ENCODE results near the gene APOBEC3G. TPM values are rescaled to one million over a fixed set of nuclear protein-coding genes. Genes with fewer than 3 reads are reported as not detected.

The APOBEC3G gene
- total RNA-seq, 1 donor from 2014 or later, result 6.0 TPM

DNA sequence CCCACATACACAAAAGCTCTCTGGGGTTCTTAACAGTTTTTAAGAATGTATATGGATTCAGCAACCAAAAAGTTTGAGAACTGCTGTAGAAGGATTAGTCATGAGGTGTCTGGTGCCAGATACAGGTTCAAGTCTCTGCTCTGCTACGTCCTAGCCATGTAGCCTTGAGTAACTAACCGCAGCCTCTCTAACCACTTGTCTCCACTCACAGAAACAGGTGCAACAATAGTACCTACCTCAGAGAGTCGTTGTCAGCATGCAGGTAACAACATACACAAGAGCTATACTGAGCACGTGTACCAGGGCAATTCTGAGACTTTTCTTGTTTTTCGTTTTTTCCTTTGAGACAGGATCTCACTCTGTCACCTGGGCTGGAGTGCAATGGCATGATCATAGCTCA is 48.5 kb downstream of the APOBEC3G start:
- DNase-seq, result no peak

DNA sequence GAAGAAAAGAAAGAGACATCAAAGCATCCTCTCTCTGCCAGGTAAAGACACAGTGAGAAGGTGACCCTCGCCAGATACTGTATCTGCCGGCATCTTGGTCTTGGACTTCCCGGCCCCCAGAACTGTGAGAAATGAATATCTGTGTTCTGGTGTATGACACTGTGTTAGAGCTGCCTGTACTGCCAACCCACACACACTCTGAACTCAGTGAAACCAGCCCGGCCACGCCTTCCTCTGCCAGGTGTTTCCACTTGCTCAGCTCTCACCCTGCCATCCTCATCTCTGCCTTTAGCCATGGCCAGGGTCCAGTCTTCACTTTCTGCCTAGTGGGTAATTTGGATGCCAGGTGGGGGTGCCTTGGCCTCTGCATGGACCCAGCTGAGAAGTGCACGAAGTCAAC is 51.4 kb downstream of the APOBEC3G start:
- DNase-seq, result no peak

DNA sequence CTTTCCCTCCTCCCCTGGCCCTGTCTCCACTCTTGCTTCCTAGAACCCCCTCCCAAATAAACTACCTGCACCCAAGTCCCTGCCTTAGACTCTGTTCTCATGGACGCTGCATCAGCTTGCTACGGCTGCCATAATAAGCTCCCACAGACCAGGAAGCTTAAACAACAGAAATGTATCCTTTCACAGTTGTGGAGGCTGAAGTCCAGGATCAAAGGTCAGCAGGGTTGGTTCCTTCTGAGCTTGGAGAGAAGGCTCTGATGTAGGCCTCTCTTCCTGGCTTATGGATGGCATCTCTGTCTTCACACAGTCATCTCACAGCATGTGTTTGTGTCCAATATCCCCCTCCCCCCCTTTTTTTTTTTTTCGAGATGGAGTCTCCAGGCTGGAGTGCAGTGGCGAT is 52.0 kb downstream of the APOBEC3G start:
- DNase-seq, result no peak

DNA sequence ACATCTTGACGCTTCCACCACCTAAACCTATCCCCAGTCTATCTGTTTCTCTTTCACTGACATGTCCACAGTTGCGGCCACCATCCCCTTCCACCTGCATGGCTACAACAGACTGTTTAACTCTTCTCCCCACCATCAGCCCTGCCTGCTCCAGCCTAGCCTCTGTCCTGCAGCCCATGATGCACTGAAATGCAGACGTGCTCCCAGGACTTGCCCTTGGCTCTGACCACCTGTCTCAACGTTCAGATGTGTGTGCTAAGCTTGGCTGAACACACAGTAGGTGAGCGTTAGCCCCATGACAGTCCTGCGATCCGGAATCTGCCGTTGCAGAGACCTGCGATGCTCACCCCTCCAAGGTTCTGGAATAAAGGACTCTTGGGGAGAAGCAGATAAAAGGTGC is 52.7 kb downstream of the APOBEC3G start:
- no peak for DNase-seq

DNA sequence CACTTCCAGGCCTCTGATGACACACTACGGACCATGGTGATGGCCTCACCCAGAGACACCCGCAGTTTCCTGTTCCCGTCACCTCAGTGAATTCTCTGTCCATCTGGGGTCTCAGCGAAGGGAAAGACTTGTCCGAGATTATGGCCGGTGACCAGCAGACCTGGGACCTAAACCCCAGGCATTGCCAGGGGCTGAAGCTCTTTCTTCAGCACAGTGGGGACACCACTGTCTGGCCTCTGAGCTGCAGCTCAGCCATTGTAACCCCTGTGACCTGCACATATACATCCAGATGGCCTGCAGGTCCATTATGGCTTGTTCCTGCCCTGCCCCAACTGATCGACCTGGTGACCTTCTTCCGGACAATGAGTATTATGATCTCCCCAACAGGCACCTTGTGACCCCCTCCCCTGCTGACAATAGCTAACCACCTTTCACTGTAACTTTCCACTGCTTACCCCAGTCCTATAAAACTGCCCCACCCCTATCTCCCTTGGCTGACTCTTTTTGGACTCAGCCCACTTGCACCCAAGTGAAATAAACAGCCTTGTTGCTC is 53.2 kb downstream of the APOBEC3G start:
- no peak for DNase-seq

DNA sequence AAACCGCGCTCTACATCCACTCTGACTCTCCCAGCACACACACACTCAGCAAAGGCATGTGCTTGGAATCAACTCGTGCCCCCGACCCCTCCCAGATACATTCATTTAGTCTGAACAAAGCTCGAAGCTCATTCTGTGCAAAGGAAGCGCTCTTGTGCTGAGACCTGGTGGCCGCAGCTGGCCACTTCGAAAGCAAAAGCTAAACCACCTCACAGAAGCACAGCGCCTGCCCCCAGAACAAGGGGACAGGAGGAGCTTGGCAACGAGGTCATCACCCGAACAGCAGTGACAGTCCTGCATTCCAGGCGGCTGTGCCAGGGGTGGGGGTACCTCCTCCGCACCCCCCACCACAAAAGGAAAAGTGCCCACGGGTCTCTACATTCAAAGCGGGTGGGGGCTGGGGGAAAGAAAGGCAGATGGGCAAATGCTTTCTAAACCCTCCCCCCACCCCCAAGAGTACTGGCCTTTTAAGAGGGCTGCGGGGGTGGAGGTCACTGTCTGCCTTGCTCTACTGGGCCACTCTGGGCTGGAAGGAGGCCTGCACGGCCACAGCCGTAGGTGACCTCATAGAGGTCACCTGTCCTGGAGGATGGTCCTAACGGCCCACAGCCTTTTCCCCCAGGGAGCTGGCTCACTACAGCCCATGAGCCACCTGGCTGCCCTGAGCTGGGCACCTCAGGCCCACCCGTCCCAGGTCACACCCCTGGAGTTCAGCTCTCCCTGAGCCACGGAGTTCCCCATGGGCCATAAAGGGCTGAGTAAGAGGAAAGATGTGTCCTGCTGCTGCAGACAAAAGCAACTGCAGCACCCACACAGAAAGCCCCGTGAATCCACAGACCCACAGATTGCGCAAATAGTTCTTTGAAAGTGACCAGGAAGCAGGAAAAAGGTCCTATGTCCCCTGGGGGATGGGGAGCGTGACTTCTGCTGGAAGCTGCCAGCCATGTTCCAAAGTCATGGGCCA is 54.1 kb downstream of the APOBEC3G start:
- no peak for DNase-seq

DNA sequence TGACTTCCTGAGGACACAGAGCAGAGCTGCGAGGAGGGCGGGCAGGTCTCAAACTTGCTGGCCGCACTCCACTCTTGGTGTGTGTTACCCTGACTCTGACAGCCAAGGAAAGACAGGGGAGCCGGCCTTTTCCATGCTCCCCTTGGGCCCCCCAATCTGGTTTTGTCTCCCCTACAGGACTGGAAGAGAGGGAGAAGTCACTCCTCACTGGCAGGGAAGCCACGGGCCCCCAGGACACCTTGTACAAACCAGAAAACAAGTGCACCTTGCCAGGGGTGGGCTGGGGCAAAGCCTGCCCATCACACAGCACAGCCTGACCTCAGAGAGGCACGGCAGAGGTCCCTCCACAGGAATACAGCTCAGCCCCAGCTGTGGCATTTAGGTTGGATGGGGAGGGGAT is 55.2 kb downstream of the APOBEC3G start:
- no peak for DNase-seq

DNA sequence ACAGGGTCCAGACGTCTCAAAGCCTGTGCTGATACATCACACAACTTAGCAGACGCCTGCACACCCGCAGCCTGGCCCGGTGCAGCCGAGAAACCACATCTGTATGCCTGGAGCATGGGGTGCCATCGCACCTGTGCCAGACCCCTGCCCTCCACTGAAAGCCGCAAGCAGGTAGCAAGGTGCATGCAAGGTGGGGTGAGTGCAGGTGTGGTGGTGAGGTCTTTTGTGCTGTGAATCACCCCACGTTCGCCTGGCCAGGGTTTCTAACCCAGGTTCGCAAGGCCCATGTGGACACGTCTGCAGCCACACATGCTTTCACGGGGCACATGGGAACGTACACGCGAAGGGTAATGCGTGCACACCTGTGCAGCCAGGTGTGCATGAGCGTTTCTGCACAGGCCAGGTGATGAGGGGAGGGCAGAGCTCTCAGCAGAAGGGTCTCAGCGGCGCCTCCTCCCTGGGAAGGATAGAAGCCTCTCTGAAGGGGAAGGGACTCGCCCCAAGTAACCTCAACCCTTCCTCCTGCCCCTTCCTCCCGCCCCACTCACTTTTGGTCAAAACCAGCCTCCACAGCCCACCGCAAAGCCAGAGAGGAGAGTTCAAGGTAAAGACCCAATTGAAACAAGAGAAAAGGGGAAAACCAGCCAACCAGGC is 55.9 kb downstream of the APOBEC3G start:
- DNase-seq, result no peak

DNA sequence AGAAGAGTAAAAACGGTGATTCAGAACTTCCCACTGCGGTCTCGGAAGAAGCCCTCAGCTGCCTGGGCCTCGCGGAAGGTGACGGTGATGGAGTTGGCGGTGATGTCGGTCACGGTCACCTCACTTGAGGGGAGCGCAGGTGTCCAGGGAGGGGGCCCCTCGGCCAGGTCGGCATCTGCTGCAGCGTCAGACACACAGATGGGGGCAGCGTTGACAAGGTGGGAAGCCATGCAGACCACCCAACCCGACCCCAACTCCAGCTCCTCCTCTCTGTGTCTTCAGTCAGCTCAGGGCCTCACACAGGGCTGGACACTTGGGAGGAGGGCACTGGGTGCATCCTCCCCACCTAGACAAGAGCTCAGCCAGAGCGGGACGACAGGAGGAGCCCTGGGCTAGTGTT is 56.8 kb downstream of the APOBEC3G start:
- DNase-seq, result no peak

DNA sequence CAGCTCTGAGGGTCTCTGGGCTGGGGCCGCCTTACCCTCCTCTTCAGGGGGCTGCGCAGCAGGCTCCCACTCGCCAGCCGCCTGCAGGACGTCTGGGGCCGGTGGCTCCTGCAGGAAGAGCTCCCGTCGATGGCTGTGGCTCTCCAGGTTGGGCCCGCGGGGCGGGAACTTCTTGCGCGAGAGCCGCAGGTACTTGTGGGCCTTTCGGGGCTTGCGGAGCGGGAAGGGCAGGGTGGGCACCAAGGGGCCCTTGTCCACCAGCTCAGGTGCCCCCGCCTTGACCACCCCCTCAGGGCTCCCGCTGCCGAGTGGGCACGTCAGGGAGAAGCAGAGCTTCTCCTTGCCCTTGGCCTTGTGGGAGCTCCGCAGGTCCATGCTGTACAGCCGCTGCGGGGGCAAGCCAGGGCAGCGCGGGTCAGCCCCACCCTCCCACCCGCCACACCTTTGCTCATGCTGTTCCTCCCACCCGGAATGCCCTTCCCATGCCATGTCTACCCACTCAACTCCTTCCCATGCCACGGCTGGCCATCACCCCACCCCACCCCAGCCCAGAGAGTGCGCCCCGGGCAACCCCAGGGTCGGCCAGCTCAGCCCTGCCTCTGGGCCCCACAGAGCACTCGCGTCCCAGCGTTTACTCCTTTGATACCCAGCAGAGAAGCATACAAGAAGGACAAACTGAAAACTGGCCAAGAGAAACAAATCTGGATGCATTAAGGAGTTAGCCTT is 57.5 kb downstream of the APOBEC3G start:
- DNase-seq, result no peak

DNA sequence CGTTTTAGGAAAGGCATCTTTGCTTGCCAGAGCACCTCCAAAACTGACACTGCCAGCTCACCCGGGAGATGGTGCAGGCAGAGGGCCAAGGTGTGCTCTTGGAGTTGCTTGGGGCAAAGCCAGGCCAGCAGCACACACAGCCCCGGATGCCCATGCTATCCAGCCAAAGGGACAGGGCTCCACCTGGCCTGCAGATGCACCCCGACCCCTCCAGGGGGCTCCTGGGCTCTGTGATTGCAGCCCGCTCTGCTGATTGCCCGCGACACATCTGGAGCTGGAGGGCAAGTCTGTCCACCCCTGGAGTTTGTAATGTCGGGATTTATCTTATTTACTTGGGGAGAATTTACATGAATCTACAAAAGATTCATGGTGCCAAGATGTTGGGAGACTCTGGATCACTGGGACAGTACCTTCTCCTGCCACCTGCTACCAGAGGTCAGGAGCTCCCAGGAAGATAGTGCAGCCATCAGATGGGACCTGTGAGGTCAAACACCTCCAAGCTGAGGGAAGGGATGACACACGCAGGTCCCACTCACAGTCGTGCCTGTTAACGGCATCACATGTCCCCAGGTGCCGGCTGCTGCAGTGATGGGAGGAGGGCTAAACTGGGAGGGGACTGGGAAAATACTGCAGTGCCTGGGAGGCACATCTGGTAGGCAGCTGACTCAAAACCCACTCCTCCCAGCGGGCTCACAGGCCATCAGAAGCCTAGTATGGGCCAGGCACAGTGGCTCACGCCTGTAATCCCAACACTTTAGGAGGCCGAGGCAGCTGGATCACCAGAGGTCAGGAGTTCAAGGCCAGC is 58.2 kb downstream of the APOBEC3G start:
- DNase-seq, result peak; percentile 74

DNA sequence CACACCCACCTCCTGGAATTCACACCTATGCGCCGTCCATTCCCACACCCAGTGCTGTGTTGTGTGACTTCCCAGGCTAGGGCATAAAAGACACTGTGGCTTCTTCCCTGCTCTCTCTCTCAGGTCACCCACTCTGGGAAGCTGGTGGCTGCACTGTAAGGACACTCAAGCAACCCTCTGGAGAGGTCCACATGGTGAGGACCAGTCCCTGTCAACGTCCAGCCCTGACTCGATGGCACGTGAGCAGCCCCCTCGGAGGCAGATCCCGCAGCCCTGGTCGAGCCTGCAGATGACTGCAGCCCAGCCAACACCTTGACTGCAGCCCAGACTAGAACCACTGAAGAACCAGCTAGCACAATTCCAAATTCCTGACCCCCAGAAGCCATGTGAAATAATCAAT is 59.2 kb downstream of the APOBEC3G start:
- DNase-seq, result no peak

Other genes starting within 250 kb of the APOBEC3G start
- 0.34 and 0.84 TPM in 2 replicates for gene NPTXR, start 233.2 kb upstream of the APOBEC3G start, total RNA-seq
- gene CBX6, start 205.1 kb upstream of the APOBEC3G start, total RNA-seq, result 22.1 and 32.4 TPM in 2 replicates
- gene APOBEC3A, start 119.7 kb upstream of the APOBEC3G start, total RNA-seq, result not detected in 2 replicates
- under 0.01 and 2.5 TPM in 2 replicates for gene APOBEC3B, start 94.9 kb upstream of the APOBEC3G start, total RNA-seq
- gene APOBEC3C, start 63.0 kb upstream of the APOBEC3G start, total RNA-seq, result 0.68 and 3.9 TPM in 2 replicates
- 1.3 and 3.4 TPM in 2 replicates for gene APOBEC3D, start 56.1 kb upstream of the APOBEC3G start, total RNA-seq
- 2.7 and 4.8 TPM in 2 replicates for gene APOBEC3F, start 36.4 kb upstream of the APOBEC3G start, total RNA-seq
- gene APOBEC3H, start 20.0 kb downstream of the APOBEC3G start, total RNA-seq, result not detected in 2 replicates
- gene CBX7, start 75.4 kb downstream of the APOBEC3G start, total RNA-seq, result 6.4 and 9.5 TPM in 2 replicates
- 75.7 and 80.1 TPM in 2 replicates for gene PDGFB, start 167.7 kb downstream of the APOBEC3G start, total RNA-seq
- 2,901 and 3,143 TPM in 2 replicates for gene RPL3, start 242.3 kb downstream of the APOBEC3G start, total RNA-seq

Measured in dermis blood vessel endothelial cell (primary cell).